ENCODE results near the gene MTO1.
"Not testable (repeated sequence)": the region's sequence is repeated elsewhere in the genome, so short reads cannot be mapped to it uniquely, and the experiment has no call there.

The MTO1 gene

DNA sequence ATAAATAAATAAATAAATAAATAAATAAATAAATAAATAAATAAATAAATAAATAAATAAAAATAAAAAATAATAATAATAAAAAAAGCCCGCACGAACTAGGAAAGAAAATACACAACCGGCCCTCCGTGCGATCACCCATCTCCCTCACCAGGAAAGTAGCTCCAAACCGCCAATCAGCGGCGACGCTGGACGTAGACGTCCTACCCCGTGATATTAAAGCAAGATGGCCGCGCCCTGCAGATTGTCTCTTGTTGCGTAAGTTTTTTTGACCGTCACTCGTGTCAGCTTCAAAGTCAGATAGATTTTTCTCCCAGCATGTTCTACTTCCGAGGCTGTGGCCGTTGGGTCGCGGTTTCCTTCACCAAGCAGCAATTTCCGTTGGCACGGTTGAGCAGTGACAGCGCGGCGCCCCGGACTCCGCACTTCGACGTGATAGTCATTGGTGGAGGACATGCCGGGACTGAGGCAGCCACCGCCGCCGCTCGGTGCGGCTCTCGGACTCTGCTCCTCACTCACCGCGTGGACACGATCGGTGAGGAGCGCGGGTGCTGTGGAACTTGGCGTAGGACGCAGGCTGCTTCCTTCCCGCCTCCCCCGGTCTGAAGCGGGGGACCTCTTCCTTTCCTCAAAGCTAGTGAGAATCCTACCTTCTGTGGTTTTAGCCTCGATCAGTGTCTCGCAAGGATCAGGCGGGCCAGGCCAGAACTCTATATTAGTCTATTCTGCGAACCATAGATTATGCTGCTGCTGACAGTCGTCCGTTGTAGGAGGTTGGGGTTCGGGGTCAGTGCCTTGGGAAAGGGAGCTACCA, at the start of gene MTO1:
MTO1 (plus strand) TSS at position 201 of the 814 bp plus-strand sequence; CDS start at position 319, 118 bp downstream.
- DNase-seq (ENCODE audit: low spot score), result peak; percentile 88

- no peak for DNase-seq (ENCODE audit: low spot score)
Observed at GRCh38 chr6:73413102-73413501, 48.4 kb upstream of the MTO1 start.

- no peak for DNase-seq (ENCODE audit: low spot score)
Observed at GRCh38 chr6:73418081-73418741, 43.3 kb upstream of the MTO1 start.

DNA sequence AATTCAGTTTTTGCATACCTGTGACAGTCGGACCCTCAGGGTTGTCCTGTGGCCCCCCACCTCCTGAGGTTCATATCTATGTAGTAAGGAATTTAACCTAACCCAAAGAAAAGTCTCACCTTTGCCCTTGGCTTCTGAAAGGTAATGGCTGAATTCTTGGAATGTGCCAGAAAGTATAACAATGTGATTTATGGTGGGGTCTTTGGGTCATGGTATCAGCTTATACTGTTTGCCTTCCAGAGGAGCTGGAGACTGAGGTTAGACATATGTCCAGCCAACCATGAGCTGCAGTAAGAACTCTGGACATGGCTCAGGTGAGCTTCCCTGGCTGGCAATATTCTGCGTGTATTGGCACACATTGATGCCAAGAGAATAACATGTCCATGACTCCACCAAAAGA, 40.0 kb upstream of the MTO1 start:
- no peak for DNase-seq (ENCODE audit: low spot score)

DNA sequence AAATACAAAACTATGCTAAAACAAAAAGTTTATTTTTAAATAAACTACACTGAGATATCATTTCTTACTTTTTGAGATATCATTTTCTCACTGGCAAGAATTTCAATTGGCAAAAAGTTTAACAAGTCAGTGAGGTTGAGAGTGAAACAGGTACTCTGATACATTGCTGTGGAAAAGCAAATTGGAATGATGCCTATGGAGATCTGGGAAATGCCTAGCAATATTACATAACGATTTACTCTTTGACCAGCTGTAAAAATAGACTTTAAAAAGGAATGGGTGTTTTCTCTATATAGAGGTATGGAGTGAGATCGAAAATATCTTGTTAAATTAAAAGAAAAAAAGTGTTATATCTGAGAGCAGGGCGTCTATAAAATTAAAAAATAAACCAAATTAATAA, 26.3 kb upstream of the MTO1 start:
- no peak for DNase-seq (ENCODE audit: low spot score)

GRCh38 chr6:73443555-73443954, 18.0 kb upstream of the MTO1 start:
- DNase-seq (ENCODE audit: low spot score), result no peak

- peak; percentile 8 for DNase-seq (ENCODE audit: low spot score)
Observed at GRCh38 chr6:73451223-73452106, 10.1 kb upstream of the MTO1 start.

GRCh38 chr6:73452107-73452461, 9.5 kb upstream of the MTO1 start, which contains the start of gene CGAS:
Gene CGAS (minus strand): TSS chr6:73452297. CDS start chr6:73452181, 116 bp downstream.
- no peak for DNase-seq (ENCODE audit: low spot score)

DNA sequence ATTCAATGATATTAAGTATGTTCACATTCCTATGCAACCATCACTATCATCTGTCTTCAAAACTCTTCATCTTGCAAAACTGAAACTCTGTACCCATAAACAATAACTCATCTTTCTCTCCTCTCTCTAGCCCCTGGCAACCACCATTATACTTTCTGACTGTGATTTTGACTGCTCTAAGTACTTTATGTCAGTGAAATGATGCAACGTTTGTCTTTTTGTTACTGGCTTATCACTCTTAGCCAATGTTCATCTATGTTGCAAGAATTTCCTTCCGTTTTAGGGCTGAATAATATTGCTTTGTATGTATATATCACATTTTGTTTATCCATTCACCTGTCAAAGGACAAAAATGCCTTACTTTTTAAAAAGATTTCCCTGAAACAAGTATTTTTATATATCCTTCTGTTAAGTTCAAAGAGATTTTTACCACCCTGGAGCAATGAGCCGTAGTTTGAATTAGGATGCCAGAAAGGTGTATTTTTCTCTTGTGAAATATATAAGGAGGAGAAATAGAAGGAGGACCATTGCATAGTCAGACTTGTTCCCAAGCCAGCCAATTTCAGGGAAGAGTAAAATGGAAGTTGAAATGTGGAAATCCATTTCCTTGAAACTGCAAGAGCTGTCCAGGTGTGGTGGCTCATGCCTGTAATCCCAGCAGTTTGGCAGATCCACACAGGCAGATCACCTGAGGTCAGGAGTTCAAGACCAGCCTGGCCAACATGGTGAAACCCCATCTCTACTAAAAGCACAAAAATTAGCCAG, 5.5 kb upstream of the MTO1 start:
- DNase-seq (ENCODE audit: low spot score), result no peak

DNA sequence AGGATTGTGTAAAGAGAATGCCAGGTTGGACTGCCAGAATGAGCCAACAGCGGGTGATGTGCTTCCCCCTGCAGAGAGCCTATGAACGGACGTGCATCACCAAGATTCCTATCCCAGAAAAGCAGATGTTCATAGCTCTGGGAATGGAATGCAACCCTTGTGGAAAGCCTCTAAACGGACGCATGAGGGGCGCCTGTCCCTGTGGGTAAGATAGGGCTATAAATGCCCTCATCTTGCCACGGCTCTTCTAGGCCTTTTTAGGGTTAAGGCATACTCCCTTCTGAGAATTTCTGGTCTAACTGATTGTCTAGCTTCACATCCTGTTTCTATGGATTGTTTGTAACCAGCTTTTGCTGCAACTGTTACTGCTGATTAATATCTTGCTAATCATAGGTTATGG, 2.1 kb upstream of the MTO1 start:
- not testable (repeated sequence) for DNase-seq (ENCODE audit: low spot score)

GRCh38 chr6:73460056-73460455, 1.5 kb upstream of the MTO1 start:
- no peak for DNase-seq (ENCODE audit: low spot score)

DNA sequence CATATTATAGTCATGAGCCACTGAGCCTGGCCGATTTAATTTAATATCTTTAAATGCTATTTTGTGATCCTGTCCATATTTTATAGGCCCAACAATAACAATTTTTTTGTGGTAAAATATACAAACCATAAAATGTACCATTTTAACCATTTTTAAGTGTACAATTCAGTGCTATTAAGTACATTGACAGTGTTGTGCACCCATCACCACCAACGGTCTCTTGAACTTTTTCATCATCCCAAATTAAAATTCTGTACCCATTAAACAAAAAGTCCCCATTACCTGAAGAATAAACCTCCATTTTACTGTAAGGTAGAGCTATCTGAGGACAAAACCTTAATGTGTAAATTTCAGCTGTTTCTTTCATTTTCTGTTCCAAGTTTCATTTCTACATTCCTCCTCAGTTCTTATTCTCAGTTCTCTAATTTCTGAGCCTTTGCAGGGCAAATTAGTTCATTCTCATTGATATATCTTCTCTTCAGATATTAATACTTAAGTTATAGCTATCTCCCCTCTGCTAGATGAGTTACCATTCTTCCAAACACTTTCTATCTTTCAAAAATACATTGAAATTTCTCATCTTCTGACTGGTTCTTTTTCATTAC, 10.3 kb downstream of the MTO1 start:
- DNase-seq (ENCODE audit: low spot score), result no peak

DNA sequence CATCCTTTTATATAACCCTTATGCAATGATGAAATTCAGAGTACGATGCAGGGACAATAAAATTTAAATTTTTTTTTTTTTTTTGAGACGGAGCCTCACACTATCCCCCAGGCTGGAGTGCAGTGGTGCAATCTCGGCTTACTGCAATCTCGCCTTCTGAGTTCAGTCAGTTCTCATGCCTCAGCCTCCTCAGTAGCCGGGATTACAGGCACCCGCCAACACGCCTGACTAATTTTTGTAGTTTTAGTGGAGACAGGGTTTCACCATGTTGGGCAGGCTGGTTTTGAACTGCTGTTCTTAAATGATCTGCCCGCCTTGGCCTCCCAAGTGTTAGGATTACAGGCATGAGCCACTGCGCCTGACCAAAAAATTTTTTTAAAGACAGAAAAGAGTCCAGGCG, 15.2 kb downstream of the MTO1 start:
- no peak for DNase-seq (ENCODE audit: low spot score)

GRCh38 chr6:73477407-73477806, 15.9 kb downstream of the MTO1 start:
- no peak for DNase-seq (ENCODE audit: low spot score)

DNA sequence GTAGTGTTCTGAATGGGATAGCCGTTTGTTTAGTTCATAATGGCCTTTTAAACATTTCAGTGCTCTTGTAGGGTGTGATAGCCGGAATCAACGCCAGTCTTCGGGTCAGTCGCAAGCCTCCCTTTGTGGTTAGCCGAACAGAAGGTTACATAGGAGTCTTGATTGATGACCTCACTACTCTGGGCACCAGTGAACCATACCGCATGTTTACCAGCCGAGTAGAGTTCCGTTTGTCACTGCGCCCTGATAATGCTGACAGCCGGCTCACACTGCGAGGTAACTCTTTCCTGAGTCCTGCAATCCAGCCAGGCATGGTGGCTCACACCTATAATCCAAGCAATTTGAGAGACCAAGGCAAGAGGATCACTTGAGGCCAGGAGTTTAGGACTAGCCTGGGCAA, 20.4 kb downstream of the MTO1 start:
- no peak for DNase-seq (ENCODE audit: low spot score)

DNA sequence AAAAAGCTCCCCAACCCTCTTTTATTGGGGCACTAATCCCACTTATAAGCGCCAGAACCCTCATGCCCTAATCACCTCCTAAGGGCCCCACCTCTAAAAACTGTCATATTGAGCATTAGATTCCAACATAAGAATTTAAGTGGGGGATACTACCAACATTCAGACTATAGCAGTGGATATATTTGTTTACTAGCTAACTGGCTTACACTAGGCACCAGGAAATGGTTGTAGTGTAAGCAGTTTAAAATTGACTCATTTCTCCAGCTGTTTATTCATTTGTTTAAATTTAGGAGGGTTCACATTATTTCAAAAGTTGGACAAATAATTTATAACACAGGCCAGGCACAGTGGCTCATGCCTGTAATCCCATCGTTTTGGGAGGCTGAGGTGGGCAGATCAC, 22.9 kb downstream of the MTO1 start:
- DNase-seq (ENCODE audit: low spot score), result no peak

DNA sequence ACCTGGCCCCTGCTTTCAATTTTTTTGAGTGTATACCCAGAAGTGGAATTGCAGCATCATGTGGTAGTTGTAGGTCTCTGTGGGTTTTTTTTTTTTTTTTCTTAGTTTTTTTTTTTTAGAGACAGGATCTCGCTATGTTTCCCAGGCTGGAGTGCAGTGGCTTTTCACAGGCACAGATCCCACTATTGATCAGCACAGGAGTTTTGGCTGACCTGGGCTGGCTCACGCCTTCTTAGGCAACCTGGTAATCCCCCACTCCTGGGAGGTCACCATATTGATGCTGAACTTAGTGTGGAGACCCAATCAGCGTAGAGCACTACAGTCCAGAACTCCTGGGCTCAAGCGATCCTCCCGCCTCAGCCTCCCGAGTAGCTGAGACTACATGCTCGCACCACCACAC, 25.9 kb downstream of the MTO1 start:
- DNase-seq (ENCODE audit: low spot score), result no peak

DNA sequence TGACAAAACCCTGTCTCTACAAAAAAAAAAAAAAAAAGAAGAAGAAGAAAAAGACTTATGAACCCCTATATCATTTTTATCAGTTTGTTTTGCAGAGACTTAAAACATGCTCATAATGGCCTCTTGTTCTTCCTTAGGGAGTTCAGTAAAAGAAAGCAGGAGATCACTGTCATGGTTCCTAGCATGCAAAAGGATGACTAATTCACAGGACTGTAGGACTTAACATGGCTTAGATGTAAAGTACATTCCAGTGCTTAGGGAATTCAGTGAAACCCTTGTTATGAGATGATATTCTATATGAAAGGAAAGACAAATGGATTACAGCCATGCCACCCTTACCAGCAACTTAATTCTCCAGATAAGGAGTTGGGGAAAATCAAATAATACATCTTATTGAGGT, 29.8 kb downstream of the MTO1 start:
- DNase-seq (ENCODE audit: low spot score), result no peak

- no peak for DNase-seq (ENCODE audit: low spot score)
Observed at GRCh38 chr6:73497915-73498314, 36.4 kb downstream of the MTO1 start.

- no peak for DNase-seq (ENCODE audit: low spot score)
Observed at GRCh38 chr6:73503027-73503772, 41.7 kb downstream of the MTO1 start.

DNA sequence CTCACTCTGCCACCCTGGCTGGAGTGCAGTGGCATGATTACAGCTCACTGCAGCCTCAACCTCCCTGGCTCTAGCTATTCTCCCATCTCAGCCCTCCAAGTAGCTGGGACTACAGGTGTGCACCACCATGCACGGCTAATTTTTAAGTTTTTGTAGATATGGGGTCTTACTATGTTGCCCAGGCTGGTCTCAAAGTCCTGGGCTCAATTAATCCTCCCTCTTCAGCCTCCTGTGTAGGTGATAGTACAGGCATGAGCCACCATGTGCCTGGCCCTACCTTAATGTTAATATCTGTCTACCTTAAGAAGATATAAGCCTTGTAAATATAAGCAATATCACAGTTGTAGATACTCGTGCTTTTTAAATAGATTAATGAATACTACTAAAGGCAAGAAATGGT, 42.6 kb downstream of the MTO1 start:
- DNase-seq (ENCODE audit: low spot score), result no peak

Data from SW480 (cell line).